ENCODE data around the gene SHFL. TPM values are rescaled to one million over a fixed set of nuclear protein-coding genes. Genes with fewer than 3 reads are reported as not detected.

The SHFL gene
- polyA plus RNA-seq, 3 donors, result 12.6 to 106 (median 17.6) TPM

DNA sequence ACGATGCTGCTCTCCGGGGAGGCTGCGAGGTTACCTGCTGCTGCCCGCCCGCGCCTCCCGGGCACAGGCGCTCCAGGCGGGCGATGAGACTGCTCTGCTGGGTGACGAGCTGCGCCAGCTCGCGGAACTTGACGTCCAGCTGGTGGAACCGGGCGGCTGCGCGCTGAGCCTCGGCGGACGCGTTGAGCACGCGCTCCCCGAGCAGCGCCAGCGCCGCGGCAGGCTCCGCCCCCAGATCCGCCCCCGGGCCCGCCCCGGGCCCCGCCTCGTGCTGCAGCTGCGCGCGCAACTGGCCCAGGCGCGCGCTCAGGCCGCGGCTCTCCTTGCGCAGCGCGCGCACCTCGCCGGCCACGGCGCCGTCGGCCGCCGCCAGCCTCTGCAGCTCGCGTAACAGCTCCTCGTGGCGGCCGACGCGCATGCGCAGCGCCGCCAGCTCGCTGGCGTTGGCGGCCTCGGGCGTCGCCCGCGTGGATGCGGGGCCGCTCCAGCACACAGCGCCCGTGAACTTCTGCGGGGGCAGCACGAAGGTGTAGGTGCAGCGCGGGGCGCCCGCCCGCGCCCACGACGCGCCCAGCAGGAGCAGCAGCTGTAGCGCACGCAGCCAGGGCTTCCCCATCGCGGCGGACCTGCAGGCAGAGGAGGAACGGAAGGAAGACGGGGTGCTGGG, 10.0 kb downstream of the SHFL start:
- TF ChIP-seq, protein P1, sequence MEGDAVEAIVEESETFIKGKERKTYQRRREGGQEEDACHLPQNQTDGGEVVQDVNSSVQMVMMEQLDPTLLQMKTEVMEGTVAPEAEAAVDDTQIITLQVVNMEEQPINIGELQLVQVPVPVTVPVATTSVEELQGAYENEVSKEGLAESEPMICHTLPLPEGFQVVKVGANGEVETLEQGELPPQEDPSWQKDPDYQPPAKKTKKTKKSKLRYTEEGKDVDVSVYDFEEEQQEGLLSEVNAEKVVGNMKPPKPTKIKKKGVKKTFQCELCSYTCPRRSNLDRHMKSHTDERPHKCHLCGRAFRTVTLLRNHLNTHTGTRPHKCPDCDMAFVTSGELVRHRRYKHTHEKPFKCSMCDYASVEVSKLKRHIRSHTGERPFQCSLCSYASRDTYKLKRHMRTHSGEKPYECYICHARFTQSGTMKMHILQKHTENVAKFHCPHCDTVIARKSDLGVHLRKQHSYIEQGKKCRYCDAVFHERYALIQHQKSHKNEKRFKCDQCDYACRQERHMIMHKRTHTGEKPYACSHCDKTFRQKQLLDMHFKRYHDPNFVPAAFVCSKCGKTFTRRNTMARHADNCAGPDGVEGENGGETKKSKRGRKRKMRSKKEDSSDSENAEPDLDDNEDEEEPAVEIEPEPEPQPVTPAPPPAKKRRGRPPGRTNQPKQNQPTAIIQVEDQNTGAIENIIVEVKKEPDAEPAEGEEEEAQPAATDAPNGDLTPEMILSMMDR (IDR thresholded peaks at IDR 0.05), result no peak
- H3K4me2 ChIP-seq (replicated peaks; ENCODE audit: extremely low read depth, low read length, poor library complexity, severe bottlenecking), result peak overlapping the region; percentile 78
- H3K27me3 ChIP-seq (ENCODE audit: control insufficient read depth in 2 of 2, insufficient read depth in 2 of 2, low read length in 2 of 2), result no peaks in the 10 kb centered on the region
- H2AFZ ChIP-seq (ENCODE audit: insufficient read depth, low read depth, low read length, poor library complexity, severe bottlenecking), result peak overlapping the region; percentile 96
- Mint-ChIP-seq H3K9me3 (peaks cover 0 to 7% (median 0%) of the 10 kb centered on the region in 7 donors), H3K27me3 (ENCODE audit: low read depth in 3 of 3) (peaks cover 1% of the 10 kb centered on the region in 3 donors), H3K27ac (peak overlapping the region in 2 of 7 donors; percentile 43 to 68), H3K4me3 (peak overlapping the region; percentile 59 to 64), H3K36me3 (peaks cover 20 to 27% of the 10 kb centered on the region in 2 donors), H3K4me1 (peaks cover 12% of the 10 kb centered on the region)
- peak overlapping the region; percentile 35 to 68 for H3K27ac ChIP-seq (ENCODE audit: low read depth in 1 of 2, low read length in 2 of 2)
- H3K4me1 ChIP-seq (ENCODE audit: control insufficient read depth in 1 of 2, insufficient read depth in 2 of 2, low read length in 2 of 2), result peaks cover 13 to 17% of the 10 kb centered on the region in 2 donors
- peaks cover 23 to 25% of the 10 kb centered on the region in 2 donors for H3K36me3 ChIP-seq (replicated peaks in 1 of 2; ENCODE audit: control insufficient read depth in 1 of 2, insufficient read depth in 2 of 2, low read length in 2 of 2)
- H3K9me3 ChIP-seq (replicated peaks in 1 of 2; ENCODE audit: control insufficient read depth in 1 of 2, insufficient read depth in 1 of 2, low read length in 2 of 2), result peaks cover 0 to 3% of the 10 kb centered on the region in 2 donors
- intact Hi-C loops (cut with micrococcal nuclease), result loop anchor here (5.0 to 10.0 kb wide), 2 partner anchors 156 to 651 kb away; partner anchors contain the start of gene MRPL4 (in 2 of the 2)
- 3% methylated on average over 93 of the region's 97 CpGs for WGBS (ENCODE audit: insufficient coverage)
- H3K9ac ChIP-seq (ENCODE audit: insufficient read depth, low read length, poor library complexity, severe bottlenecking), result peak overlapping the region; percentile 53
- peak; percentile 82 to 93 (median 93) for DNase-seq
- H3K4me3 ChIP-seq (replicated peaks in 1 of 3; ENCODE audit: low read depth in 2 of 3, low read length in 3 of 3), result peak overlapping the region in 2 of 3 experiments; percentile 36 to 69
- no peaks in the 10 kb centered on the region for H4K20me1 ChIP-seq (ENCODE audit: insufficient read depth, low read length)
- no peaks in the 10 kb centered on the region for H3K79me2 ChIP-seq (ENCODE audit: insufficient read depth, low read length)

DNA sequence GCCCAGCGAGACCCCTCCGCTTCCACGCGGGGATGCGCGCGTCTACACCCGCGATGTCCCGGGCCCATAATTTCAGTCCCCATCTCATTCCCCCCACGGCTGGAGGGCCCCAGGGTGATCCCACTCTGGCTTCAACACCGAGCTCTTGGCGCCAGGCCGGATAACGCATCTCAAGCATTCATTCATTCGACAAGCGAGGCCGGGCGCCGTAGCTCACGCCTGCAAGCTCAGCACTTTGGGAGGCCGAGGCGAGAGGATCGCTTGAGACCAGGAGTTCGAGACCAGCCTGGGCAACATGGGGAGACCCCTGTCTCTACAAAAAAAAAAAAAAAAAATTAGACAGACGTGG, 10.5 kb downstream of the SHFL start:
- Histone ChIP-seq H3K4me3 (replicated peaks in 1 of 3; ENCODE audit: low read depth in 2 of 3, low read length in 3 of 3) (peak overlapping the region in 2 of 3 experiments; percentile 36 to 69), H3K79me2 (ENCODE audit: insufficient read depth, low read length) (no peaks in the 10 kb centered on the region), H3K4me1 (ENCODE audit: control insufficient read depth in 1 of 2, insufficient read depth in 2 of 2, low read length in 2 of 2) (peaks cover 16 to 20% of the 10 kb centered on the region in 2 donors), H3K9me3 (replicated peaks in 1 of 2; ENCODE audit: control insufficient read depth in 1 of 2, insufficient read depth in 1 of 2, low read length in 2 of 2) (peaks cover 0 to 3% of the 10 kb centered on the region in 2 donors), H3K4me2 (replicated peaks; ENCODE audit: extremely low read depth, low read length, poor library complexity, severe bottlenecking) (peak overlapping the region; percentile 78), H3K27me3 (ENCODE audit: control insufficient read depth in 2 of 2, insufficient read depth in 2 of 2, low read length in 2 of 2) (no peaks in the 10 kb centered on the region), H4K20me1 (ENCODE audit: insufficient read depth, low read length) (no peaks in the 10 kb centered on the region), H3K36me3 (replicated peaks in 1 of 2; ENCODE audit: control insufficient read depth in 1 of 2, insufficient read depth in 2 of 2, low read length in 2 of 2) (peaks cover 19 to 20% of the 10 kb centered on the region in 2 donors), H2AFZ (ENCODE audit: insufficient read depth, low read depth, low read length, poor library complexity, severe bottlenecking) (peak overlapping the region; percentile 96), H3K9ac (ENCODE audit: insufficient read depth, low read length, poor library complexity, severe bottlenecking) (peak overlapping the region; percentile 53), H3K27ac (ENCODE audit: low read depth in 1 of 2, low read length in 2 of 2) (peak overlapping the region; percentile 35 to 68)
- H3K27me3 Mint-ChIP-seq (ENCODE audit: low read depth in 3 of 3), result peaks cover 1% of the 10 kb centered on the region in 3 donors
- no peak for DNase-seq
- H3K4me1 Mint-ChIP-seq, result peaks cover 16% of the 10 kb centered on the region
- 39% methylated on average over 20 of the region's 26 CpGs for WGBS (ENCODE audit: insufficient coverage)
- intact Hi-C loops (cut with micrococcal nuclease), result loop anchor here (5.0 to 10.0 kb wide), 2 partner anchors 156 to 652 kb away; partner anchors contain the start of gene MRPL4 (in 2 of the 2)
- peak overlapping the region in 2 of 7 donors; percentile 35 to 68 for H3K27ac Mint-ChIP-seq
- H3K4me3 Mint-ChIP-seq, result peak overlapping the region; percentile 39 to 64
- TF ChIP-seq, protein P1 (IDR thresholded peaks at IDR 0.05), result no peak
- H3K36me3 Mint-ChIP-seq, result peaks cover 17 to 22% of the 10 kb centered on the region in 2 donors
- H3K9me3 Mint-ChIP-seq, result peaks cover 0 to 7% (median 0%) of the 10 kb centered on the region in 7 donors
